Measurements from ENCODE around the gene WDFY2. TPM values are rescaled to one million over a fixed set of nuclear protein-coding genes. Genes with fewer than 3 reads are reported as not detected.

Gene WDFY2
- total RNA-seq, 1 experiment from 2014 or later: 4.1 TPM

DNA sequence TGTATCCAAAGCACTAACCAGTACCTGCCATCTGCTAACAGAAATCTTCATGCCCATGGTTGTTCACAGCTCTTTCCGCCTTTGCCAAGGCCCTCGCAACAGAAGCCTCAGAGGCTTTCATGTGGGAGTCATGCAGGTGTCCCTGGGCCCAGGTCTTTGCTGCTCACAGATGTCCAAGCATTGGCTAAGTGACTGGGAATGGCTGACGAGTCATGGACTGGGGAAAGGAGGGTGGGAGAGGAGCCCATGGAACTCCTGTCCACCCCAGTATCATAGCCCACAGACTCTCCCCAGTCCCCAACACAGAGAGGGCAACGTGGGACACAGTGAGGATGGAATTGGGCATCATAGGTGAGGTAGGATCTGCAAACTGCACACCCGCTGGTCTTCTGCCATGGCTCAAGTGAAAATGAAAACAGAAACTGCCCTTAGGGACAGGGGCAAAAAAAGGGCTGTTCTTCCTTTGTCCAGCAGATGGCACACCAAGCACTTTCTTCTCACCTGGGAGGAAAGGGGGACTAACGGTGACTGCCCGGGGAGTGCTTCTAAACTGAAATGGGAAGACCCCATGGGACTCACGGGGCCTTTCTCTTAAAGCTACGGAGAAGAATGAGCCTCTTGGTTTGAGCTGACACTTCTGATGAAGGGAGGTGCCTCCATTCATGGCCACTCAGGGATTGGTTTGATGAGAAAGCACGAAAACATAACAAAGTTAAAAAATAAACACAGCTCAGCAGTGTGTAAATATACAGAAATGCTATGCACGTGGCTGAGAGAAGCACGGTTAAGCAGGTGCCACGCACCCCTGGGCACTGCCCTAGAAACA is 230.8 kb downstream of the WDFY2 start:
- Histone ChIP-seq H3K27me3 (ENCODE audit: low read length) (no peaks in the 10 kb centered on the region), H3K9ac (ENCODE audit: low read length) (no peak overlapping the region), H3K4me2 (ENCODE audit: low read length) (peak overlapping the region; percentile 97), H3K4me3 (ENCODE audit: low read length) (peak overlapping the region; percentile 68), H3K27ac (ENCODE audit: low read length) (no peak overlapping the region), H3K9me2 (replicated peaks; ENCODE audit: low read length) (no peaks in the 10 kb centered on the region), H3K9me3 (ENCODE audit: low read length) (no peaks in the 10 kb centered on the region), H3K79me2 (ENCODE audit: low read length) (no peaks in the 10 kb centered on the region), H2AFZ (ENCODE audit: low read length) (peak overlapping the region; percentile 94), H3K36me3 (ENCODE audit: low read depth, low read length) (no peaks in the 10 kb centered on the region), H3F3A (ENCODE audit: low read length, unreplicated experiment) (no peaks in the 10 kb centered on the region), H4K20me1 (ENCODE audit: low read length) (no peaks in the 10 kb centered on the region), H3K4me1 (ENCODE audit: insufficient read depth, low read length) (peaks cover 6% of the 10 kb centered on the region; the same call in 1 of the 2 replicates)
- ATAC-seq: peak; percentile 82
- TF ChIP-seq EZH2 (IDR thresholded peaks at IDR 0.05; ENCODE audit: low read length, unreplicated experiment): no peak
- TF ChIP-seq, protein P1, sequence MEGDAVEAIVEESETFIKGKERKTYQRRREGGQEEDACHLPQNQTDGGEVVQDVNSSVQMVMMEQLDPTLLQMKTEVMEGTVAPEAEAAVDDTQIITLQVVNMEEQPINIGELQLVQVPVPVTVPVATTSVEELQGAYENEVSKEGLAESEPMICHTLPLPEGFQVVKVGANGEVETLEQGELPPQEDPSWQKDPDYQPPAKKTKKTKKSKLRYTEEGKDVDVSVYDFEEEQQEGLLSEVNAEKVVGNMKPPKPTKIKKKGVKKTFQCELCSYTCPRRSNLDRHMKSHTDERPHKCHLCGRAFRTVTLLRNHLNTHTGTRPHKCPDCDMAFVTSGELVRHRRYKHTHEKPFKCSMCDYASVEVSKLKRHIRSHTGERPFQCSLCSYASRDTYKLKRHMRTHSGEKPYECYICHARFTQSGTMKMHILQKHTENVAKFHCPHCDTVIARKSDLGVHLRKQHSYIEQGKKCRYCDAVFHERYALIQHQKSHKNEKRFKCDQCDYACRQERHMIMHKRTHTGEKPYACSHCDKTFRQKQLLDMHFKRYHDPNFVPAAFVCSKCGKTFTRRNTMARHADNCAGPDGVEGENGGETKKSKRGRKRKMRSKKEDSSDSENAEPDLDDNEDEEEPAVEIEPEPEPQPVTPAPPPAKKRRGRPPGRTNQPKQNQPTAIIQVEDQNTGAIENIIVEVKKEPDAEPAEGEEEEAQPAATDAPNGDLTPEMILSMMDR (conservative IDR thresholded peaks at IDR 0.05; ENCODE audit: low read depth, low read length): peak; percentile 75
- no TSS peak for BruUV-seq (replicated peaks)
- ChIA-PET POLR2A (ENCODE audit: unreplicated experiment) (interaction anchor here (0.7 kb wide), 1 partner anchor 44 kb away, joined by 3 read pairs; no protein-coding TSS in a partner anchor), CTCF (interaction anchor here (0.7 to 0.9 kb wide), 3 partner anchors 8 to 312 kb away, joined by 3 to 5 read pairs (median 3); no protein-coding TSS in a partner anchor)
- peak; percentile 79 for DNase-seq
- intact Hi-C loops (cut with micrococcal nuclease): loop anchor here (2.0 to 5.0 kb wide), 3 partner anchors 42 to 386 kb away; no protein-coding TSS in a partner anchor

DNA sequence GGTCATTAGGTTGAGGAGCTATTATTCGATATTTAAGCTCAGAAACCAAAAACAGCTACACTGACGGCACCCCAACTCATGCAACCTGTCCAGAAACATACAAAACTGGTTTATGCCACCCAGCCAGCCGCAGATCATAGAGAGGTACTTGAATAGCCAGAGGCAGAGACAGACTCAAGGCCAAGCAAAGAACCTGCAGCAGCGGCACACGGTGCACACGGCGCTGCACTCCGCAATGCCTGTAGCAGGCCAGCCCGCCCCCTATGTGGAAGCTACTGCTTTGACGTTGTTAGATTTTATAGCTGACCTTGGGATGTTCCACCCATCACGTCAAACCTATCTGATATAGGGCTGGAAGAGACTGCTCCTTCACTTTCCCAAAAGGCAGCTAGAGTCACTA is 231.6 kb downstream of the WDFY2 start:
- H3K36me3 ChIP-seq (ENCODE audit: low read depth, low read length): no peaks in the 10 kb centered on the region
- ChIA-PET CTCF (interaction anchor here (0.9 kb wide), 2 partner anchors 9 to 312 kb away, joined by 3 read pairs; no protein-coding TSS in a partner anchor), POLR2A (ENCODE audit: unreplicated experiment) (interaction anchor here (0.7 kb wide), 1 partner anchor 43 kb away, joined by 3 read pairs; no protein-coding TSS in a partner anchor)
- H3K9me3 ChIP-seq (ENCODE audit: low read length): no peaks in the 10 kb centered on the region
- H3F3A ChIP-seq (ENCODE audit: low read length, unreplicated experiment): no peaks in the 10 kb centered on the region
- H3K27ac ChIP-seq (ENCODE audit: low read length): no peak overlapping the region
- ATAC-seq (peak; percentile 31), DNase-seq (peak; percentile 12)
- H2AFZ ChIP-seq (ENCODE audit: low read length): peak overlapping the region; percentile 94
- no peaks in the 10 kb centered on the region for H4K20me1 ChIP-seq (ENCODE audit: low read length)
- H3K9me2 ChIP-seq (replicated peaks; ENCODE audit: low read length): no peaks in the 10 kb centered on the region
- peak overlapping the region; percentile 68 for H3K4me3 ChIP-seq (ENCODE audit: low read length)
- no peaks in the 10 kb centered on the region for H3K79me2 ChIP-seq (ENCODE audit: low read length)
- H3K4me2 ChIP-seq (ENCODE audit: low read length): peak overlapping the region; percentile 97
- BruUV-seq (replicated peaks): no TSS peak
- H3K4me1 ChIP-seq (ENCODE audit: insufficient read depth, low read length): peaks cover 6% of the 10 kb centered on the region; the same call in 1 of the 2 replicates
- no peak for TF ChIP-seq EZH2 (IDR thresholded peaks at IDR 0.05; ENCODE audit: low read length, unreplicated experiment)
- intact Hi-C loops (cut with micrococcal nuclease): loop anchor here (2.0 to 5.0 kb wide), 3 partner anchors 41 to 385 kb away; no protein-coding TSS in a partner anchor
- no peak overlapping the region for H3K9ac ChIP-seq (ENCODE audit: low read length)
- H3K27me3 ChIP-seq (ENCODE audit: low read length): no peaks in the 10 kb centered on the region

DNA sequence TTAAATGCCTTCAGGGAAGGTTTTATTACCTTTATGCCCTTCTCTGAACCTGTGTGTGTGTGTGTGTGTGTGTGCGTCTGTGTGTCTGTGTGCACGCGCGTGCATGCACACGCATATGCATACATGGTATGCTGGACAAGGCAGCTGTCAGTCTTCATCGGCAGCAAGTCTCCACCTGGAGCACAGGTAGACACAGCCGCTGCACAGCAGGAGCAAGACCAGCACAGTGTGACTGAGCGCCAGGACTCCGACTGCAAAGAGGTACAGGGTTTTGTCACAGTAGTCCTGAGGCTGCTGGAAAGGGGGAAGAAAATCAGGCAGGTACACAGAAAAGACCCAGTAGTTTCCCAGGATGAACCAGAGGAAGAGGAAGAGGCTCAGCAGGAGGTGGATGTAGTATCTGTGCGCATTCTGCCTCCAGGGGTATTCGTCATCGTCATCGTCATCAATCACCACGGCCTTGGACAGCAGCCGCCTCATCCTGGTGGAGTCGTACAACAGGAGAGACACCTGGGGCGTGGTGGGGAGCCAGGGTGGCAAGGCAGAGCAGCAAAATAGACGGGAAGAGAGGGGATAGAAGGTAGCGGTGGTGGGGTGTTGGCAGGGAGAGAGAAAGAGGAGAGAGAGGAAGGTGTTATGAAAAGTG is 232.5 kb downstream of the WDFY2 start:
- H4K20me1 ChIP-seq (ENCODE audit: low read length): no peaks in the 10 kb centered on the region
- no peak overlapping the region for H3K4me3 ChIP-seq (ENCODE audit: low read length)
- TF ChIP-seq EZH2phosphoT487 (IDR thresholded peaks at IDR 0.05; ENCODE audit: borderline replicate concordance, low read length) (no peak), EZH2 (IDR thresholded peaks at IDR 0.05; ENCODE audit: low read length, unreplicated experiment) (no peak)
- TF ChIP-seq, protein P1 (conservative IDR thresholded peaks at IDR 0.05; ENCODE audit: low read depth, low read length): no peak
- no peaks in the 10 kb centered on the region for H3K36me3 ChIP-seq (ENCODE audit: low read depth, low read length)
- H3K9me3 ChIP-seq (ENCODE audit: low read length): no peaks in the 10 kb centered on the region
- CTCF ChIA-PET: no interaction called here
- H3K27me3 ChIP-seq (ENCODE audit: low read length): no peaks in the 10 kb centered on the region
- H3K4me1 ChIP-seq (ENCODE audit: insufficient read depth, low read length): peaks cover 6% of the 10 kb centered on the region; the same call in 1 of the 2 replicates
- H3K9me2 ChIP-seq (replicated peaks; ENCODE audit: low read length): no peaks in the 10 kb centered on the region
- no peaks in the 10 kb centered on the region for H3K79me2 ChIP-seq (ENCODE audit: low read length)
- no peak overlapping the region for H3K27ac ChIP-seq (ENCODE audit: low read length)
- no peaks in the 10 kb centered on the region for H3F3A ChIP-seq (ENCODE audit: low read length, unreplicated experiment)
- no TSS peak for BruUV-seq (replicated peaks)
- ATAC-seq: no peak
- H2AFZ ChIP-seq (ENCODE audit: low read length): no peak overlapping the region
- intact Hi-C loops (cut with micrococcal nuclease): loop anchor here (5.0 kb wide), 2 partner anchors 41 to 81 kb away; no protein-coding TSS in a partner anchor
- peak; percentile 8 for DNase-seq
- H3K9ac ChIP-seq (ENCODE audit: low read length): no peak overlapping the region
- no peak overlapping the region for H3K4me2 ChIP-seq (ENCODE audit: low read length)
- POLR2A ChIA-PET (ENCODE audit: unreplicated experiment): no interaction called here

Data from PC-3 (cell line).